ENCODE results near the gene PRR16.

GRCh38 chr5:120464627-120465435 is 731 bp downstream of the PRR16 start:
- TF ChIP-seq POLR2A (IDR thresholded peaks at IDR 0.05) (no peak), CTCF (IDR thresholded peaks at IDR 0.05) (no peak)

All from esophagus squamous epithelium (tissue), 4 donors.